Activated CD4-positive, alpha-beta T cell treated with anti-CD3 and anti-CD28 coated beads for 4 hours (primary cell): Measurements from ENCODE around the gene TRDN.
"Not testable (repeated sequence)": the region's sequence is repeated elsewhere in the genome, so short reads cannot be mapped to it uniquely, and the experiment has no call there.

Experiments used
- DNase-seq, 2 donors: peaks; one replicate each; pipeline ENCODE4 v3.0.0-alpha.2; 2020

The TRDN gene

GRCh38 chr6:123629258-123629941, 7.3 kb downstream of the TRDN start:
- DNase-seq, result no peak

- no peak for DNase-seq
These were observed 11.1 kb downstream of the TRDN start for GRCh38 chr6:123625696-123626095.

DNA sequence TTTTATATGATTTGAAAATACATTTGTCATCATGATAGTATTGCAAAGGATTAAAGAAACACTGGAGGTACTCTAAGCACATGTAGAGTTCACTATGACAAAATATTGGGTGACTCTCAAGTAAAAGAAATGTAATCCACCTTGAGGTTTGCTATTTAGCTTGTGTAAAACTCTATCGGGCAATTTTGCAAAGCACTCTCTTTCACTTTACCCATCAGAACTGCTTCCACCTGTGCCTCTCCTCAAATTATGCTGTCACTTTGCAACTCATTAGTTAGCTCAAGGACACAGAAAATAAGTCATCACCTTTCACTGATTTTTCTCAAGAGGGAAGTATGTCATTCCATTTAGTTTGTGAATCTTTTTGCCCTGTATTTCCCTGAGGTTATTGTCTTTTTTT, 14.0 kb downstream of the TRDN start:
- no peak for DNase-seq

- no peak for DNase-seq
These were observed 17.6 kb downstream of the TRDN start for GRCh38 chr6:123619156-123619555.

DNA sequence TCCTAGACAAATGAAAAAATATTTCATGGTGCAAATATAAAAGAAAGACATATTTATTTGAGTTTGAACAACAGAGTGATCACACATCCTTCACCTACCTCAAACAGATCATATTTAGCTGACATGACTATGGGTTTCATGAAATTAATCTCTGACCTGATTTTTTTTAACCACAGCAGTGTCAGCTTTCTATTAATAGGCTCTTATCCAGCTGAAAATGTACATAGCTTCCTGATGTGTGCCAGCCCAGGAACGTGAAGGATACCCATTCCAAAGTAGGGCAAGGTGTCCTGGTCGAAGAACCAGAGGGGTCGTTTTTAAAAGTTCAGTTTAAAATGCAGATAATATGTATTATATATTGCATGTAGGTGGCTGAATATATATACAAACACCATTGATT, 19.8 kb downstream of the TRDN start:
- no peak for DNase-seq

GRCh38 chr6:123616016-123616415, 20.7 kb downstream of the TRDN start:
- DNase-seq, result no peak

DNA sequence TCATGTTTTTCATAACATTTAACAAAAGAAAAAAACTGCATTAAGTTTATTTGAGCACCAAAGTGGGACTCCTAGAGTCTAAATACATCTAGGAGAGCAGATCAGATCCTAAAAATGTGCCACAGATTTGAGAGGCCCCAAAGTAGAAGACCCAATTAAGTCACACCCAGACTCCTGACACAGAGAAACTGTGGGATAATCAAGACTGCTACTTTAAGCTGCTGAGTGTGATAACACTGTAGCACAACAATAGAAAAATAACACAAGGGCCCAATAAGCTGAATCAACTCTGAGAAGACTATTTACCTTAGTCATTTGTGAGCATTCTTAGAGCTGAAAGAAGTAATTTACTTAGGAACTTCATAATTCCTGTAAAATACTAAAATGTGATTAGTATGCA, 26.0 kb downstream of the TRDN start:
- no peak for DNase-seq

GRCh38 chr6:123604067-123604466, 32.7 kb downstream of the TRDN start:
- no peak for DNase-seq

DNA sequence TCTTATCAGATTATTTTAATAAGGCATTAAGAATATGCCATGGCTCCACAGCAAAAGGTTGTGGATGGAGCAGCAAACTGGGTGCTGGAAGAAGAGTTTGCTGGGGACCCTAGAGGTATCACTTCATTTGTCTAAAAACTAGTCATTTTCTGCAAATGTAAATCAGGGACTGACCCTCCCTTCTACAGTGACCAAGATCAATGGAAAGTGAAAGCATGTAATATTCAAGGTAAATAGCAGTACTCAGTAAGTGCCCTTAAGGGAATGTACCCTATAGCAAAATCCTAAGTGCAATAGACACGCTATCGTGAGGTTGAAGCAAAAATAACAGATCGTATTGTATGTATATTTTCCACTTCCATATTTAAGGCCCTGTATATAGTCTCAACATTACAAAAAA, 38.7 kb downstream of the TRDN start:
- DNase-seq, result no peak

DNA sequence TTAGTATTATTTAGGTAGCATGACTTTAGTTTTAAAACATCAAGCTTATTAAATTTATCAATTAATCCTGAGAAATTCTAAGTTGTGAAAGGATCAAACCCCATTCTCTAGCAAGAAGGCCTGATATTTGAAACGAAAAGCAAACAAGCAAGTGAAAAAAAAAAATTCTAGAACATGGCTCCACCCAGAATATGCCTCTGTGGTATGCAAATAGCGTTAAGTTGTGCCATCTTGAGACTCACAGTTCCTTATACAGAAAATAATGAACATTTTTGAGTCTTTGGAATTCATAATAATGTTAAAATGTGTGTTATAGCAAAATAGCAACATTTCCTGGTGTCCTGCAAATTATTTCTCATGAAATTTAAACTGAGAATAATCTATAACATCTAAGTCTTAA, 42.0 kb downstream of the TRDN start:
- no peak for DNase-seq

DNA sequence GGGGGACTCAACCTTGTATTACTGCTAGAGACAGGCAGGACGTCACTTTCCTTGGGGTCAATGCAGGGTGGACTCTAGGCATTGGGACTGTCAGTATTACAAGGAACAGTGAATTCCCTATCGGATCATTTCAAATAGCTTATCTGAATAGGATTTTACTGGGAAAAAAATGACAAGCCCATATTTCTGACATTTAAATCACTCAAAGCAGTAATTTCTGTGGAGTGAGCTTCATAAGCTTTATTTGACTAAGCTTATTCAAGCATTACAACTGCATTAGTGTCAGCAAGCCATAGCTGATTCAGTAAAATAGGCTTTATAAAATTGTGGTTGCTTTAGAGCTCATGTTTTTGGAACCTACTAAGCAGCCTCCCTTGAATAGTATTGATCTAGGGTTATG, 44.3 kb downstream of the TRDN start:
- no peak for DNase-seq

DNA sequence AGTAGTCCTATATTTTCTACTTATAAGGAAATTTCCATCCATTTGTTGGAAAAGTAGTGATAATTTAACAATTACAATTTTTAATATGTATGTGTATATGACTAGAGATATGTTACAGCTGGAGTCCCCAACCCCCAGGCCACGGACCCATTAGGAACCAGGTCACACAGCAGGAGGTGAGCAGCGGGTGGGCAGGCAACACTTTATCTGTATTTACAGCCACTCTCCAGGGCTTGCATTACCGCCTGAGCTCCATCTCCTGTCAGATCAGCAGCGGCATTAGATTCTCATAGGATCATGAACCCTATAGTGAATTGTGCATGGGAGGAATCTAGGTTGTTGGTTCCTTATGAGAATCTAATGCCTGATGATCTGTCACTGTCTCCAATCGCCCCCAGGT, 46.8 kb downstream of the TRDN start:
- DNase-seq, result no peak

- DNase-seq, result no peak
These were observed 47.4 kb downstream of the TRDN start for GRCh38 chr6:123589317-123589716.

DNA sequence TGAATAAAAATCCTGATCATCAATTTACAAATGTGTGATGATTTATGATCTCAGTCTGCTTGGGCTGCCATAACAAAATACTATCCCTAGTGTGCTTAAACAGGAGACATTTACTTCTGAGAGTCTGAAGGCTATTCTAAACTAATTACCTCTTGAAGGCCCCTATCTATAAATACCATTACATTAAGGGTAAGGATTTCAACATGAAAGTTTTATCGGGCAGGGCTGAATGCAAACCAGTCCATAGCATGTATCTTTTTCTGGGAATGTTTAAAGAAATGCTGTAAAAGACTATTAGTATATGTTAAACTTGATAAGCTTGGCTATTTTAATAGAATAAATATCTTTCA, 48.2 kb downstream of the TRDN start:
- DNase-seq, result no peak

GRCh38 chr6:123587838-123588545, 48.8 kb downstream of the TRDN start:
- no peak for DNase-seq

GRCh38 chr6:123587407-123587806, 49.3 kb downstream of the TRDN start:
- not testable (repeated sequence) for DNase-seq

GRCh38 chr6:123580331-123580730, 56.4 kb downstream of the TRDN start:
- no peak for DNase-seq

DNA sequence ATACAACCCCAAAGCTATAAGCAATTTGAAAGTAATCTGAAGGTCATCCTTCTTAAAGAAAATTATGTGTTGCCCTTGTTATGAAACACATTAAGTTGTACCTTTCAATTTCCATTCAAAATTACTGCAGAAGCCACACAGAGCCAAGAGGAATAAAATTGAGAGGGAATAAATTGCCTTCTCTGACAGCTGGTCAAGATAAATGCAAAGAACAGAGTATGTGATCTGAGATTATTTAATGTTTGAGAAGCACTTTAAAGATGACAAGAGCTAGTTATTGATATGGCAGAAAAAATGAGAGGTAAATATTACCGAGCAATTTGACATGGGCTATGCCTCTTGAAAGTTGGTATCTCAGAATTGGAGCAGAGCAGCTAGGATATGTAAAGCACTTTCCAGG, 61.6 kb downstream of the TRDN start:
- DNase-seq, result no peak

GRCh38 chr6:123570813-123571684, 65.7 kb downstream of the TRDN start:
- no peak for DNase-seq

DNA sequence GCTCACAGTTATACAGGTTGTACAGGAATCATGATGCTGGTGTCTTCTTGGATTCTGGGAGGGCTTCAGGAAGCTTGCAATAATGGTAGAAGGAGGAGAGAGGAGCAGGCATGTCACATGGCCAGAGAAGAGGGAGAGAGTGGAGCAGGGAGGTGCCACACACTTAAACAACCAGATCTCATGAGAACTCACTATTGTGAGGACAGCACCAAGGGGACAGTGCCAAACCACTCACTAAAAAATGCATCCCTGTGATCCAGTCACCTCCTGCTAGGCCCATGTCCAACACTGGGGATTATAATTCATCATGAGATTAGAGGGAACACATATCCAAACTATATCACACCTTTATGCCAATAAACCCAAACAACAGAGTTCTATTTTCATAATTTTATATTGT, 67.2 kb downstream of the TRDN start:
- DNase-seq, result no peak

- no peak for DNase-seq
These were observed 71.2 kb downstream of the TRDN start for GRCh38 chr6:123565529-123565928.

- DNase-seq, result no peak
These were observed 72.4 kb downstream of the TRDN start for GRCh38 chr6:123564361-123564760.

- no peak for DNase-seq
These were observed 74.1 kb downstream of the TRDN start for GRCh38 chr6:123562677-123563076.

GRCh38 chr6:123562264-123562663, 74.5 kb downstream of the TRDN start:
- no peak for DNase-seq
